HG02642 (cell line): Measurements from ENCODE around the gene LGMN.

Experiments used
- ATAC-seq: cut with Tn5 transposase; IDR thresholded peaks from one replicate; pipeline ENCODE4 v1.9.1; 2021; ENCODE audit warnings: mild to moderate bottlenecking; ENCODE audit not compliant: unreplicated experiment, poor library complexity

LGMN gene

GRCh38 chr14:92729634-92730358 is 18.6 kb downstream of the LGMN start:
- ATAC-seq, result peak; percentile 65

DNA sequence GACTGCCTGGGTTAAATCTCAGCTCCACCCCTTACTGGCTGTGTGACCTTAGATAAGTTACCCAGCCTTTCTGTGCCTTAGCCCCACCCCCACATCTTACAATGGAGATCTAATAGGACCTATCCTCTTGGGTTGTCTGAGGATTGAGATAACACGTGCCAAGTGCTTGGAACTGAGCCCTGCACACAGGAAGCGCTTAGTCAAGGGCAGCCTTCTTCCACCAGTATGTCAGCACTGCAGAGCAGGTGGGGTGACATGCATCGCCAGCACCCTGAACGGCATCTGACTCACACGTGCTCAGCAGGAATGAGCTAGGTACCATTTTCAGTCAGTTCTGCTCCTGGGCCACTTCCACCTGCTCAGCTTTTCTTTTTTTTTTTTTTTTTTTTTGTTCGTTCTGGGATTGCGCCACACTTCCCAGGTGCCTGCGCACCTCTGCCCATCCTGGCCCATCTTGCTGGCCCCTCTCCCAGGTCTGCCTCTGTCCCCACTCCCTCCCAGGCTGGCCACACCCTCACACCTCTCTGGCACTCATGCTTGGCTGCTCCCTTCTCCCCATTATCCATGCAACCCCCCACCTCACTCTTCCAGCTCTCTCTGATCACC is 19.6 kb downstream of the LGMN start:
- ATAC-seq, result peak; percentile 79

DNA sequence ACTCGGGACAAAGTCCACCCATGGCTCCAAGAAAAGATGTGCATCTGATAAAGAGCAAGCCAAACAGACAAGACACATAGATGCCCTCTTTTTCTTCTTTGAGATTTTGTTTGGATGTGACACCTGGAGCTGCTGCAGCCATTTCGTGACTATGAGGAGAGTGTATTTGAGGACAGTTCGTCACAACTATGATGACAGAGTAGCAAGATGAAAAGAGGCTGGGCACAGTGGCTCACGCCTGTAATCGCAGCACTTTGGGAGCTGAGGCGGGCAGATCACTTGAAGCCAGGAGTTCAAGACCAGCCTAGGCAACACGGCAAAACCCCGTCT is 21.5 kb downstream of the LGMN start:
- no peak for ATAC-seq

- no peak for ATAC-seq
Measured at GRCh38 chr14:92726135-92726932, 22.1 kb downstream of the LGMN start.

DNA sequence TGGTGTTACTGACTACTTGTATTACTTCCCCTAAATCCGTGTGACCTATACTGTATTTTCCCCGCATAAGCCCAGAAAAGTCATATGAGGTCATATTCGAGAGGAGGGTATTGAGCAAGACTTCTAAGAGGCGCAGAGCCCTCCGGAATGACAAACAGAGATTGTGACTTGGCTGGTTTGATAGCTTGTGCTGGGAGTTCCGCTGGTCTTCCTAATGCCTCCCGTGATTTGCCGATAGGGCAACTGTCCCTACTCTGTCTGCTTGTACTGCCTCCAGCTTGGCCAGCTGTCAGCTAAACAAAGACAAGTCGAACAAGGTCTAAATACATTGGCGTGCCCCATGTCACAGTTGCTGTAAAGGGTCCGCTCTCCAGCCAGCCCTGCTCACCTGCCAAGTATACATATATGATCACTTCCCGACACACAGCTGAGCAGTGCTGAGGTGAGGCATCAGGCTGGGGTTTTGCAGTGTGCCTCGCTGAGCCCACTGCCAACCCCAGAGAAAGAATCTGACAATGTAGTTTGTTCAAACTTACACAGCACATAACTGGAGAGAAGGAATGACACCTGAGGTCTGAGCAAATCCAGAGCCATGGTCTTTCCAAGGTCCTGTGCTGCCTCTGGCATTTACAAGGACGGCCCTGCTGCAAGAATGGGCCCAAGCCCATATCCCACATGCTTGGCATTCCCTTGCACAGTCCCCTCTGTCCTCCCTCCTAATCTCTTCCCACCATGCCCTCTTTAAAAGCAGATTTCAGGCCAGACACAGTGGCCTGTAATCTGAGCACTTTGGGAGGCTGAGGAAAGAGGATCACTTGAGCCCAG is 23.7 kb downstream of the LGMN start:
- no peak for ATAC-seq

- no peak for ATAC-seq
Measured at GRCh38 chr14:92719890-92720323, 28.5 kb downstream of the LGMN start.

DNA sequence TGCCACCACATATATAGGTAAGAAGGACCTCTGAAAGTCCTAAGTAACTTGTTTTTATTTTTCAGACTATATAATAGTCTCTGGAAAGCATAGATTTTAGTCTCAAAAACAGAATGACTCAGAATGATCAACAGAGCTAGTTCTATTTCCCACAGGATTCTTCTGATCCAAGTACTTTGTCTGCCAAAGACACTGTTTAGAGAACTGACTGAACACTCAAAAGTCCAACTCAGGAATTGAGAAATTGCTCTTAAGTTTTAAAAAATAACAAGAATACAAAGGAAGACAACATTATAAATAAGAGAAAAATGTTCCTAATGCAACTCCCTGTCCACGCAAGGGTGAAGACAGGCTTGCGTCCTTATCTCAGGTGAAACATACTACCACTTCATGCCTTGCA is 29.0 kb downstream of the LGMN start:
- ATAC-seq, result no peak

GRCh38 chr14:92718664-92719063 is 29.8 kb downstream of the LGMN start:
- ATAC-seq, result no peak

DNA sequence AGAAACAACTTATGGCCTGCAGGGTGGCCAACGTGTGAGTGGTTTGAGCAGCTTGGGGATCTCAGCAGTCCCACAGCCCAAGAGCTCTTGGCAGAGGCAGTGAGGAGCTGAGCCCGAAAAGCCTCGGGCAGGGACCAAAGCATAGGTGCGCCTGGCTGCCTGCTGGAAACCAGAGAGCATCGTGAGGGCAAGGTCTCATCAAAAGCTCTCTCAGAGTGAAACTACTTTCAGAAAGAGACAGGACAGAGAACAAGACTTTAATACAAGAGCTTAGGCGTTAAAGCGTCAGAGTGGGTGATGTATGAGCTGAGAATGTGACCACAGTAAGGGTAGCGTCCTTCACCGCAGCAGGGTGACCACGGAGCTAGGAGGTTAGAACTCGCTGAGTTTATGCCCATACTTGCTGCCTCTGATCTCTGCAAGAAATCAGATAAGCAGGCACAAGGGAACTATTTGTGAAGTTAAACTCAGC is 30.8 kb downstream of the LGMN start:
- ATAC-seq, result no peak

- ATAC-seq, result no peak
Measured at GRCh38 chr14:92716131-92716530, 32.3 kb downstream of the LGMN start.

GRCh38 chr14:92714739-92715307 is 33.6 kb downstream of the LGMN start:
- peak; percentile 66 for ATAC-seq

DNA sequence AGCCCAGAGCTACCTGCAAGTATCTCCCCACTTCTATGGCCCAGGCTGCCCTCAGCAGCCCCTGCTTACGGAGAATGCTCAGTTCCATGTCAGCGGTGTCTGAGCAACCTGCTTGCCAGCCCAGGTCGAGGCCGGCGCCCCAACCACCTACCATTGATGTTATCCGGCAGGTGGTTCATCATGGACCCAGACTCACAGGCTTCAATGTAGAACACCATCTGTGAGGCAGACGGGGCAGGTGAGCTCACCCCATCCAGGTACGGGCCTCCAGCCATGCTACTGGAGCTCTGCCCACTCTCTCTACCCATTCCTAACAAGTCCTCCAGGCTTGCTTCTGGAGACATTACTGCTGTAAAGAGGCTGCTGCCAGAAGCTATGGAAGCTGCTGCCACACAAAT is 35.8 kb downstream of the LGMN start:
- no peak for ATAC-seq

- no peak for ATAC-seq
Measured at GRCh38 chr14:92711976-92712653, 36.3 kb downstream of the LGMN start.

- no peak for ATAC-seq
Measured at GRCh38 chr14:92710001-92710341, 38.5 kb downstream of the LGMN start.

DNA sequence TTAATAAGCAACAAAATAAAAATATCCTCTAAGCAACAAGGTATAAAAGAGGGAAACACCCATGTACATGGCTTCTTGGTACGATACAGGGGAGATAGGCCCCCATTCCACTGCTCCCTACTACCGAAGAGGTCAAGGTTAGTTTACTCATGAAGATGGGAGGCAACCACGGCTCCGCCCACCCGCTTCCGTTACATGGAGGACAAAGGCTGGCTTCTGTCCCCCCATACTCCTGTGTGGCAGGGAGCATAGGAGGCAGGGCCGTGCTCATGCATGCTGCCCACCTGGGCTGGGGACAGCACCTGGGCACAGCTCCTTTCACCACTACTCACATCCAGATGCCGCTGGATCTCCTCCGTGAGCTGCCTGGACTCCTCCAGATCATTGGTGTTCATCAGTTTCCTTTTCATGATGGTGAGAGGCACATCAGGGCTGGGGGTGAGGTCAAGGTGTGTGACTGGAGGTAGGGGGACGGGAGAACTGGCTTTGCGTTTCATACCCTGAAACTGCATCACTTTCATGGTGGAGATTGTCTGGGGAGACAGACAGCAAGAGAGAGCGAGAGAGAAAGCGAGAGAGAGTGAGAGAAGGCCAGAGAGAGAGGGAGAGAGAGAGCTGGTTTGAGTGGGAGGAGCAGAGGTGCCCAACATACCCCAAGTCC is 39.0 kb downstream of the LGMN start:
- no peak for ATAC-seq

DNA sequence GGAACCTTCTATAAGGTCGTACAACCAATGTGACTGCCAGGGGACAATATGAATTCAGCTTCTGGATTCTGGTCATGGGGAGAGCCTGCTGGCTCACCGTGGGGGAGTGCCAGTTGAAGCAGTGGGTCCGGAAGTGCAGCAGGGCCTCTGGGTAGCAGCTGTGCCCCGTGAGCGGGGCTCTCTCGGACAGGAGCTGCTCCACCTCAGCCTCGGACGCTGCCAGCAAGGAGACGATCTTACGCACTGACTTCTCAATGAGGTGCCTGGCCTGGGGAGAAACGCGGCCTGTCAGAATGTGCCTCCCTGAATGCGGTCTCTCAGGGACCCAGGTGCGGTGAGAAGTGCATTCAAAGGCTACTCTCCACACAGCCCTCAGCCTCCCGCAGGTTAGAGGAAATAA is 42.0 kb downstream of the LGMN start:
- ATAC-seq, result no peak

DNA sequence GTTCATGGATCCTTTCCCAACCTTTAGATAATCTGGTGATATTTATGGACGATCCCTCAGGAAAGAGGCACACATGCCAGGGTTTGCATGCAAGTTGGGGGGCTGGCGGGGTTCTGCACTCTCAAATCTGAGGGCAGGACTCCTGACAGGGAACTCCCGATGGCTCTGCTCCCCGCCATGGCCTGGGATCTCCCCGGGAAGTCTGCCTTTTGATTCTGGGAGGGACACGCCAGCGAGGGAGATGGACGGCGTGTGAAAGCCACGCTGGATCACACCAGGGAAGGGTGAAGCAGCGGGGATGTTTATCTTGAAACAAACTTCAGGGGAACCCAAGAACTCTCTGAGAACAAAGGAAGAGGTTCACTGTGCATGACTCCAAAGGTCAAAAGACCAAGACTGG is 43.6 kb downstream of the LGMN start:
- ATAC-seq, result no peak

GRCh38 chr14:92704036-92704804 is 44.2 kb downstream of the LGMN start:
- peak; percentile 95 for ATAC-seq

- ATAC-seq, result no peak
Measured at GRCh38 chr14:92703516-92703915, 44.9 kb downstream of the LGMN start.
